Ovary (tissue), 3 donors: ENCODE data around the gene SRPK1.

Experiments
- POLR2A ChIP-seq: fragments of 450-650 bp; IDR thresholded peaks from one replicate; pipeline ENCODE4 v1.6.1; 2017; ENCODE audit warnings: antibody characterized with exemption, mild to moderate bottlenecking, moderate library complexity
- TF ChIP-seq, protein P1 (sequence below), 3 donors: fragments of 450-650 bp in 2 of 3; fragments of 200-600 bp in 1 of 3; IDR thresholded peaks; one replicate each; pipeline versions ENCODE4 v1.5.1 to v1.8.0; 2016 to 2022; ENCODE audit warnings: antibody characterized with exemption in 3 of 3, mild to moderate bottlenecking in 1 of 3
- donor health status: DM: no; HTN: no; CAD: no.

DNA sequence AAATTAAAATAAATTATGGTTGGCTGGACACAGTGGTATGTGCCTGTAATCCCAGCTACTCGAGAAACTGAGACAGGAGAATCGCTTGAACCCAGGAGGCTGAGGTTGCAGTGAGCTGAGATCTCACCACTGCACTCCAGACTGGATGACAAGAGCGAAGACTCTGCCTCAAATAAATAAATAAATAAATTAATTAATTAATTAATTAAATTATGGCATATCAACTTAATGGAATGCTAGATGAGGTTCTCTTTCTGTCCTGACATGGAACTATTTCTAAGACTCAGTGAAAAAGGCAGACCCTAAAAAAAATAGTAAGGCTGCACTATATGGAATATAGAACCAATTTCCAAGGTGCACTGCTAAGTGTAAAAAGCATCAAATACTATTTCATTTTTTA is 4.8 kb downstream of the SRPK1 start:
- TF ChIP-seq POLR2A = no peak
- TF ChIP-seq, protein P1, sequence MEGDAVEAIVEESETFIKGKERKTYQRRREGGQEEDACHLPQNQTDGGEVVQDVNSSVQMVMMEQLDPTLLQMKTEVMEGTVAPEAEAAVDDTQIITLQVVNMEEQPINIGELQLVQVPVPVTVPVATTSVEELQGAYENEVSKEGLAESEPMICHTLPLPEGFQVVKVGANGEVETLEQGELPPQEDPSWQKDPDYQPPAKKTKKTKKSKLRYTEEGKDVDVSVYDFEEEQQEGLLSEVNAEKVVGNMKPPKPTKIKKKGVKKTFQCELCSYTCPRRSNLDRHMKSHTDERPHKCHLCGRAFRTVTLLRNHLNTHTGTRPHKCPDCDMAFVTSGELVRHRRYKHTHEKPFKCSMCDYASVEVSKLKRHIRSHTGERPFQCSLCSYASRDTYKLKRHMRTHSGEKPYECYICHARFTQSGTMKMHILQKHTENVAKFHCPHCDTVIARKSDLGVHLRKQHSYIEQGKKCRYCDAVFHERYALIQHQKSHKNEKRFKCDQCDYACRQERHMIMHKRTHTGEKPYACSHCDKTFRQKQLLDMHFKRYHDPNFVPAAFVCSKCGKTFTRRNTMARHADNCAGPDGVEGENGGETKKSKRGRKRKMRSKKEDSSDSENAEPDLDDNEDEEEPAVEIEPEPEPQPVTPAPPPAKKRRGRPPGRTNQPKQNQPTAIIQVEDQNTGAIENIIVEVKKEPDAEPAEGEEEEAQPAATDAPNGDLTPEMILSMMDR (IDR thresholded peaks at IDR 0.05) = no peak
